Measurements from ENCODE around the gene CAGE1.

CAGE1 gene

GRCh38 chr6:7283676-7284075, 105.9 kb downstream of the CAGE1 start:
- TF ChIP-seq CTCF (IDR thresholded peaks at IDR 0.05; ENCODE audit: insufficient read depth, low read length, missing control alignments) = no peak
- CTCF ChIA-PET = interaction anchor here (0.8 to 11.4 kb wide), 2 partner anchors 8 to 18 kb away, joined by 4 to 122 read pairs; no protein-coding TSS in a partner anchor

GRCh38 chr6:7282097-7282906, 107.2 kb downstream of the CAGE1 start:
- CTCF ChIA-PET = no interaction called here
- DNase-seq (ENCODE audit: low read depth, low spot score) = no peak
- no peak overlapping the region for H3K4me3 ChIP-seq (ENCODE audit: low read depth, low read length)
- no peak for TF ChIP-seq CTCF (IDR thresholded peaks at IDR 0.05; ENCODE audit: insufficient read depth, low read length, missing control alignments)
- POLR2A ChIA-PET = no interaction called here

More at GRCh38 chr6:7283676-7284075, 105.9 kb downstream of the CAGE1 start:
- H3K4me3 ChIP-seq (ENCODE audit: low read depth, low read length) = no peak overlapping the region
- POLR2A ChIA-PET = no interaction called here
- DNase-seq (ENCODE audit: low read depth, low spot score) = no peak

Data from AG04449 (cell line).